HepG2 (cell line): Measurements from ENCODE around the gene NDUFS2. TPM values are rescaled to one million over a fixed set of nuclear protein-coding genes. Genes with fewer than 3 reads are reported as not detected.
A peak's percentile ranks its signal among the peaks of the same experiment; 100 is the strongest.

ENCODE experiments used
- ARHGAP35 ChIP-seq: sonication (generic); formaldehyde crosslinking; IDR thresholded peaks from 2 replicates; pipeline ENCODE4 v1.9.0; 2022; ENCODE audit warnings: mild to moderate bottlenecking, inconsistent platforms, moderate library complexity, missing genetic modification reagents, borderline replicate concordance
- GTF3A ChIP-seq: sonication (generic); formaldehyde crosslinking; conservative IDR thresholded peaks from 2 replicates; pipeline ENCODE4 v1.4.0; 2020; ENCODE audit warnings: mild to moderate bottlenecking, missing genetic modification reagents
- NAIF1 ChIP-seq: sonication (generic); formaldehyde crosslinking; IDR thresholded peaks from 2 replicates; pipeline ENCODE4 v1.5.0; 2020; ENCODE audit warnings: mild to moderate bottlenecking, missing genetic modification reagents, borderline replicate concordance
- SOX5 ChIP-seq: IDR thresholded peaks from 2 replicates; pipeline ENCODE4 v1.6.1; 2016; ENCODE audit warnings: borderline replicate concordance
- ZFP1 ChIP-seq: IDR thresholded peaks from 2 replicates; pipeline ENCODE4 v1.6.1; 2016
- ZFP90 ChIP-seq: sonication (generic); formaldehyde crosslinking; IDR thresholded peaks from 2 replicates; pipeline ENCODE4 v1.8.0; 2022; ENCODE audit warnings: missing genetic modification reagents, mild to moderate bottlenecking, inconsistent platforms, borderline replicate concordance
- ZHX2 ChIP-seq, 2 experiments: sonication (generic) in 1 of 2; formaldehyde crosslinking in 1 of 2; IDR thresholded peaks; 2 replicates each; pipeline versions ENCODE4 v1.6.1 to v1.9.0; 2014 to 2022; ENCODE audit warnings: antibody characterized with exemption in 1 of 2, borderline replicate concordance in 1 of 2, inconsistent platforms in 1 of 2, low read depth in 1 of 2, missing genetic modification reagents in 1 of 2
- ZNF121 ChIP-seq: sonication (generic); formaldehyde crosslinking; IDR thresholded peaks from 2 replicates; pipeline ENCODE4 v1.5.0; 2020; ENCODE audit warnings: mild to moderate bottlenecking, missing genetic modification reagents
- ZNF124 ChIP-seq: sonication (generic); formaldehyde crosslinking; IDR thresholded peaks from 2 replicates; pipeline ENCODE4 v1.4.0; 2020; ENCODE audit warnings: missing genetic modification reagents
- ZNF251 ChIP-seq: sonication (generic); formaldehyde crosslinking; IDR thresholded peaks from 2 replicates; pipeline ENCODE4 v1.9.0; 2021; ENCODE audit warnings: mild to moderate bottlenecking, missing genetic modification reagents
- ZNF263 ChIP-seq: sonication (generic); formaldehyde crosslinking; IDR thresholded peaks from 2 replicates; pipeline ENCODE4 v1.4.0; 2020; ENCODE audit warnings: missing genetic modification reagents
- ZNF737 ChIP-seq: sonication (generic); formaldehyde crosslinking; IDR thresholded peaks from 2 replicates; pipeline ENCODE4 v1.5.0; 2020; ENCODE audit warnings: missing genetic modification reagents, mild to moderate bottlenecking, borderline replicate concordance
- ZNF790 ChIP-seq: sonication (generic); formaldehyde crosslinking; IDR thresholded peaks from 2 replicates; pipeline ENCODE4 v1.8.0; 2022; ENCODE audit warnings: missing genetic modification reagents, mild to moderate bottlenecking, borderline replicate concordance
- polyA plus RNA-seq, 8 experiments: library from polyadenylated mRNA; depleted of rRNA in 3 of 8; stranded (reverse) in 7 of 8; unstranded in 1 of 8; fragments of >200 nt; fragmentation: Illumina TruSeq in 4 of 8; extraction: Trizol in 4 of 8; gene quantifications; 2 replicates each; pipeline versions ENCODE4 v1.2.1 to v1.2.3, GENCODE V29; 2011 to 2016; ENCODE audit warnings: low read depth in 4 of 8, missing spikeins in 1 of 8, mixed read lengths in 1 of 8; ENCODE audit not compliant: insufficient read depth in 1 of 8
- total RNA-seq, 5 experiments: library from RNA; depleted of rRNA; stranded (reverse); fragments of >200 nt; fragmentation: Illumina TruSeq; extraction: Trizol; gene quantifications; 2 replicates each; pipeline ENCODE4 v1.2.3, GENCODE V29; 2016; ENCODE audit warnings: low read depth in 1 of 5

NDUFS2 gene
- total and polyA plus RNA-seq, 2 of the 13 experiments (the other 11 are each of a cell fraction or from before 2014, with no cell fraction given): 89.9 to 118 TPM

GRCh38 chr1:161226320-161226711, 24.1 kb downstream of the NDUFS2 start (continued):
- TF ChIP-seq ARHGAP35 (CRISPR knock-in tag) (no peak), ZNF121 (no peak), ZFP1 (CRISPR knock-in tag) (no peak), NAIF1 (no peak), ZNF790 (CRISPR knock-in tag) (no peak), ZHX2 (IDR thresholded peaks at IDR 0.05; ENCODE audit: low read depth) (no peak), ZHX2 (CRISPR knock-in tag; IDR thresholded peaks at IDR 0.05; ENCODE audit: borderline replicate concordance) (no peak), GTF3A (CRISPR knock-in tag) (no peak), ZNF124 (no peak), ZNF263 (CRISPR knock-in tag) (no peak), SOX5 (CRISPR knock-in tag) (no peak), ZNF737 (CRISPR knock-in tag) (no peak), ZFP90 (CRISPR knock-in tag) (0 out of 2 replicates have a peak, but pooled peaks have one; percentile 37), ZNF251 (CRISPR knock-in tag) (no peak)
